ENCODE data around the gene MRPL33.

Gene MRPL33

GRCh38 chr2:27805180-27805579 lies 33.7 kb downstream of the MRPL33 start:
- TF ChIP-seq CTCF (IDR thresholded peaks at IDR 0.05; ENCODE audit: insufficient read depth, low read length, poor library complexity, severe bottlenecking) = no peak
- no peaks in the 10 kb centered on the region for H3K36me3 ChIP-seq (ENCODE audit: control insufficient read depth, insufficient read depth, low read length)
- no peak for DNase-seq (ENCODE audit: extremely low read depth, insufficient read length)
- no peaks in the 10 kb centered on the region for H3K27me3 ChIP-seq (replicated peaks; ENCODE audit: control insufficient read depth, insufficient read depth, low read length)
- H3K4me3 ChIP-seq (replicated peaks; ENCODE audit: low read depth, low read length) = no peak overlapping the region

- TF ChIP-seq CTCF (IDR thresholded peaks at IDR 0.05; ENCODE audit: insufficient read depth, low read length, poor library complexity, severe bottlenecking) = no peak
- H3K4me3 ChIP-seq (replicated peaks; ENCODE audit: low read depth, low read length) = no peak overlapping the region
- DNase-seq (ENCODE audit: extremely low read depth, insufficient read length) = no peak
- H3K27me3 ChIP-seq (replicated peaks; ENCODE audit: control insufficient read depth, insufficient read depth, low read length) = no peaks in the 10 kb centered on the region
- H3K36me3 ChIP-seq (ENCODE audit: control insufficient read depth, insufficient read depth, low read length) = no peaks in the 10 kb centered on the region
Measured at GRCh38 chr2:27806311-27807059, 35.0 kb downstream of the MRPL33 start.

- Histone ChIP-seq H3K27me3 (replicated peaks; ENCODE audit: control insufficient read depth, insufficient read depth, low read length) (no peaks in the 10 kb centered on the region), H3K4me3 (replicated peaks; ENCODE audit: low read depth, low read length) (no peak overlapping the region), H3K36me3 (ENCODE audit: control insufficient read depth, insufficient read depth, low read length) (no peaks in the 10 kb centered on the region)
- no peak for DNase-seq (ENCODE audit: extremely low read depth, insufficient read length)
- peak; percentile 50 for TF ChIP-seq CTCF (IDR thresholded peaks at IDR 0.05; ENCODE audit: insufficient read depth, low read length, poor library complexity, severe bottlenecking)
Measured at GRCh38 chr2:27807476-27807875, 36.0 kb downstream of the MRPL33 start.

GRCh38 chr2:27808418-27808817 lies 36.9 kb downstream of the MRPL33 start:
- H3K27me3 ChIP-seq (replicated peaks; ENCODE audit: control insufficient read depth, insufficient read depth, low read length) = no peaks in the 10 kb centered on the region
- no peak for TF ChIP-seq CTCF (IDR thresholded peaks at IDR 0.05; ENCODE audit: insufficient read depth, low read length, poor library complexity, severe bottlenecking)

GRCh38 chr2:27808984-27809383 lies 37.5 kb downstream of the MRPL33 start:
- Histone ChIP-seq H3K4me3 (replicated peaks; ENCODE audit: low read depth, low read length) (no peak overlapping the region), H3K27me3 (replicated peaks; ENCODE audit: control insufficient read depth, insufficient read depth, low read length) (no peaks in the 10 kb centered on the region), H3K36me3 (ENCODE audit: control insufficient read depth, insufficient read depth, low read length) (no peaks in the 10 kb centered on the region)
- TF ChIP-seq CTCF (IDR thresholded peaks at IDR 0.05; ENCODE audit: insufficient read depth, low read length, poor library complexity, severe bottlenecking) = no peak
- DNase-seq (ENCODE audit: extremely low read depth, insufficient read length) = no peak

More at GRCh38 chr2:27808418-27808817, 36.9 kb downstream of the MRPL33 start:
- DNase-seq (ENCODE audit: extremely low read depth, insufficient read length) = no peak
- Histone ChIP-seq H3K4me3 (replicated peaks; ENCODE audit: low read depth, low read length) (no peak overlapping the region), H3K36me3 (ENCODE audit: control insufficient read depth, insufficient read depth, low read length) (no peaks in the 10 kb centered on the region)

Measured in GM06990 (cell line).